Immature natural killer cell (primary cell): ENCODE measurements around the gene DIP2B. TPM values are rescaled to one million over a fixed set of nuclear protein-coding genes. Genes with fewer than 3 reads are reported as not detected.

Experiments
- DNase-seq, 3 donors: peaks; one replicate each; pipeline ENCODE4 v3.0.0; 2022; ENCODE audit warnings: mixed read lengths in 1 of 3
- H3K27ac Mint-ChIP-seq, 6 donors: one replicate each; pipeline ENCODE4 v1.8.0; 2020; ENCODE audit warnings: mixed read lengths in 6 of 6, mild to moderate bottlenecking in 5 of 6, inconsistent platforms in 4 of 6, moderate library complexity in 3 of 6
- H3K27me3 Mint-ChIP-seq, 3 donors: one replicate each; pipeline ENCODE4 v1.8.0; 2020 to 2021; ENCODE audit warnings: low read depth in 3 of 3, mild to moderate bottlenecking in 3 of 3, mixed read lengths in 3 of 3, moderate library complexity in 3 of 3, inconsistent platforms in 1 of 3
- H3K36me3 Mint-ChIP-seq, 3 donors: one replicate each; pipeline ENCODE4 v1.8.0; 2020; ENCODE audit warnings: mixed read lengths in 3 of 3, inconsistent platforms in 2 of 3, mild to moderate bottlenecking in 2 of 3
- H3K4me1 Mint-ChIP-seq, 2 donors: one replicate each; pipeline ENCODE4 v1.8.0; 2020; ENCODE audit warnings: inconsistent platforms in 2 of 2, mild to moderate bottlenecking in 2 of 2, mixed read lengths in 2 of 2, moderate library complexity in 1 of 2
- H3K4me3 Mint-ChIP-seq, 5 donors: one replicate each; pipeline ENCODE4 v1.8.0; 2020; ENCODE audit warnings: mild to moderate bottlenecking in 5 of 5, mixed read lengths in 5 of 5, inconsistent platforms in 3 of 5, moderate library complexity in 3 of 5
- H3K9me3 Mint-ChIP-seq, 6 donors: one replicate each; pipeline ENCODE4 v1.8.0; 2020; ENCODE audit warnings: mild to moderate bottlenecking in 6 of 6, mixed read lengths in 6 of 6, inconsistent platforms in 4 of 6, moderate library complexity in 3 of 6
- polyA plus RNA-seq, 3 donors: library from polyadenylated mRNA; unstranded; fragments of 300-500 nt; fragmentation: Illumina TruSeq; gene quantifications; one replicate each; pipeline ENCODE4 v1.2.3, GENCODE V29; 2021

The DIP2B gene
- polyA plus RNA-seq, 3 donors from 2014 or later = 2.0 to 7.2 (median 3.4) TPM

DNA sequence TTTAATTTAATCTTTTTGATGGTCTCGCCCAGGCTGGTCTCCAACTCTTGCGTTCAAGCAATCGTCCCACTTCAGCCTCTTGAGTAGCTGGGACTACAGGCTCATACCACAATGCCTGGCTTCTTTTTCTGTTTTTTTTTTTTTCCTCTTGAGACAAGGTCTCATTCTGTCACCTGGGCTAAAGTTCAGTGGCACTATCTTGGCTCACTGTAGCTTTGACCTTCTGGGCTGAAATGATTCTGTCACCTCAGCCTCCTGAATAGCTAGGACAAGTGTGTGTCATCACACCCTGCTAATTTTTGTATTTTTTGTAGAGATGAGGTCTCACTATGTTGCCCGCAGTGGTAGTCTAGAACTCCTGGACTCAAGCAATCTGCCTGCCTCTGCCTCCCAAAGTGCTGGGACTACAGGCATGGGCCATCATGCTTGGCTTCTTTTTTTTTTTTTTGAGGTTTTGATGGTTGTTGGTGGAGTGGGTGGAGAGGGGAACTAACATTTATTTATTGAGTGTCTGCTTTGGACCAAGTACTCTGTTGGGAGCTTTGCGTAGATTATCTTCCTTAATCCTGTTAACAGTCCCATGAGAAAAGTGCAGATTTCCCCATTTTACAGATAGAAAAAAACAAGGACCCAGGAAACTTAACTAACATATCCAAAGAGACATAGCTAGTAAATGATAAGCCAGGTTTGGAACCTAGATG, 102.0 kb downstream of the DIP2B start:
- Mint-ChIP-seq H3K9me3 (no peaks in the 10 kb centered on the region), H3K36me3 (no peaks in the 10 kb centered on the region), H3K4me3 (no peak overlapping the region), H3K27me3 (no peaks in the 10 kb centered on the region), H3K27ac (no peak overlapping the region), H3K4me1 (peaks cover 5 to 25% of the 10 kb centered on the region in 2 donors)
- DNase-seq = no peak

DNA sequence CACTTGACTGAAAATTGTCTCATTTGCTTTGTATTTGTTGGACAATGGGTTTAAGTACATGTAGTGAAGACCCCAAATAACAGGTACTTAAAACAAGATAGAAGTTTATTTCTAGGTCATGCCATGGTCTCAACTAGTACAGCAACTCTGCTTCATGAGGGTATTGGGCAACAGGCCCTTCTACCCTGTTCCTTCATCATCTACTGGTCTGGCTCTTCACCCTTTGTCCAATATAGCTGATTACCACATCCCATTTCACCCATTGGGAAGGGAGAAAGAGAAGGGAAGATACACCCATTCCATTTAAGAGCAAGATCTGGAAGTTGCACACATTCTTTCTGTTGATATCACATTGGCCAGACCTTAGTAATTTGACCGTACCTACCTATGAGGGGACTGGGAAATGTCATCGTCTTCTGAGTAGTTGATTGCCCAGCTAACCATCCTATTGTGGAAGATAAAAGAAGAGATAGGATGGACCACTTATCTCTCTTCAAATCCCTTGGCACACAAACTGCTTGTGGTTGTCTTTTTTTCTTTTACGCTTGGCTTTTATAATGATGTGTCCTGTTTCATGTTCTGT, 104.6 kb downstream of the DIP2B start:
- no peak for DNase-seq
- H3K27me3 Mint-ChIP-seq = no peaks in the 10 kb centered on the region
- no peak overlapping the region for H3K4me3 Mint-ChIP-seq
- H3K9me3 Mint-ChIP-seq = no peaks in the 10 kb centered on the region
- H3K4me1 Mint-ChIP-seq = peaks cover 5 to 23% of the 10 kb centered on the region in 2 donors
- peak overlapping the region in 1 of 6 donors; percentile 15 for H3K27ac Mint-ChIP-seq
- no peaks in the 10 kb centered on the region for H3K36me3 Mint-ChIP-seq

DNA sequence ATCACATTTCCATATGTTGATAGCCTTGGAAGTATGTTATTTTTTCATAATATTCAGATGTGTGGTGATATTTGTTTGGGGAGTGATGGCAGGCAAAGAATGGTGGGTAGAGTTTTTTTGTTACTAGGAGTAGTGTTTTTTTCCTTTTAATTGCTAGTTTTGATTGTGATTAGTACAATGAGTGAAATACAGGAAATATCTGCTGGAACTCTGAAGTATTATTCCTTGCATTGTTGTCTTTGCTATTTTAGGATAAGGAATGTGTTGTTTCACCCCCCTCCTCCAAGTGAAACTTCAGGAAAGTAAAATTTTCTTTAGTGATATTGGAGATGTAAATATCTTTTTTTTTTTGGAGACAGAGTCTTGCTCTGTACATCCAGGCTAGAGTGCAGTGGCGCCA, 105.4 kb downstream of the DIP2B start:
- Mint-ChIP-seq H3K27ac (no peak overlapping the region), H3K4me1 (peaks cover 5 to 23% of the 10 kb centered on the region in 2 donors)
- DNase-seq = no peak

DNA sequence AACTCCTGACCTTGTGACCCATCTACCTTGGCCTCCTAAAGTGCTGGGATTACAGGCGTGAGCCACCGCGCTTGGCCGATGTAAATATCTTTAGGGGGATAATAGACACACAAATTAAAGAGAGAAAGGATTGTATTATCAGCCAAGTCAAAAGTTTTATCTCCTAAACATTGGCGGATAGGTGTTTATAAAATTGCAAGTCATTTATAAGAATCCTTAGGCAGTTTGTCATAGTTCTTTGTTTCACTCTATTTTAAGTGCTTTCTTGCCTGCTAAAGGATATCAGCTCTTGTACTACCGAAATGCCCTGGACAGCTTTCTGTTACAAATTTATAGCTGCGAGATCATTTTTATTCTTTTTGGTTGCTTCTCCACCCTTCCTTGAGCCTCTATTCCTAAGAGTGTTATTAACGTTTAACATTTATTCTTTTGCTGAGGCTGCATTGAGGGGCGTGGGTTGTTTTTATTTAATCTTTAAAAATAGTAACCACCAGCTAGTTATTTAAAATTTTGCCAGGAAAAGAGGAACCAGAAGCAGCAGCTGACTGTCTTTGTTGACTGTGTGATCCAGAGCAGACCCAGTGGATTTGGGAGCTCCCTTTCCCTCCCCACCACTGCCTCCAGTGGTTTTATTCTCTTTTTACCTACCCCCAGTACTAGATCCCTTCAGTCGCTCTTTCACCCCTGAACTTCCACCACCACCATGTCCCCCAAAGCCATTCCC, 106.4 kb downstream of the DIP2B start:
- H3K27me3 Mint-ChIP-seq = no peaks in the 10 kb centered on the region
- no peak overlapping the region for H3K27ac Mint-ChIP-seq
- no peak overlapping the region for H3K4me3 Mint-ChIP-seq
- no peak for DNase-seq
- H3K4me1 Mint-ChIP-seq = peaks cover 5 to 26% of the 10 kb centered on the region in 2 donors
- no peaks in the 10 kb centered on the region for H3K9me3 Mint-ChIP-seq
- no peaks in the 10 kb centered on the region for H3K36me3 Mint-ChIP-seq

More for the DNA sequence above, 105.4 kb downstream of the DIP2B start:
- Mint-ChIP-seq H3K27me3 (no peaks in the 10 kb centered on the region), H3K4me3 (no peak overlapping the region), H3K36me3 (no peaks in the 10 kb centered on the region), H3K9me3 (no peaks in the 10 kb centered on the region)

DNA sequence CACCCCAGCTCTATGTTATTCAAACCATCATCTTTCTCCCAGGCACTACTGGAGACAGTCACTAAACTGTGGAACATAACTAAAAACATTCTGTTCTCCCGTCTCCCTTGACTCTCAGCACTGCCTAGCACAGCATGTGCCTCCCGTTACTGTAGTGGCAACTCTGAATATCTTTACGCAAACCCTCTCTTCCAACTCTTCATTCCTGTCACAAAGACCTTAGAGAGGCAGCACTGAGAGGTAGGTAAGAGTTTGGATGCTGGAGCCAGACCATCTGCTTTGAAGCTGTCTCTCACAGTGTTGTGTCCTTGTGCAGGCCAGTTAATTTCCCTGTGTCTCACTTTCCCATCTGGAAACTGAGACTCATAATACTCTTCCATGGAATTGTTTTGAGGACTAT, 108.1 kb downstream of the DIP2B start:
- H3K36me3 Mint-ChIP-seq = no peaks in the 10 kb centered on the region
- H3K9me3 Mint-ChIP-seq = no peaks in the 10 kb centered on the region
- peaks cover 2 to 20% of the 10 kb centered on the region in 2 donors for H3K4me1 Mint-ChIP-seq
- no peak overlapping the region for H3K27ac Mint-ChIP-seq
- no peak for DNase-seq
- no peak overlapping the region for H3K4me3 Mint-ChIP-seq
- no peaks in the 10 kb centered on the region for H3K27me3 Mint-ChIP-seq

DNA sequence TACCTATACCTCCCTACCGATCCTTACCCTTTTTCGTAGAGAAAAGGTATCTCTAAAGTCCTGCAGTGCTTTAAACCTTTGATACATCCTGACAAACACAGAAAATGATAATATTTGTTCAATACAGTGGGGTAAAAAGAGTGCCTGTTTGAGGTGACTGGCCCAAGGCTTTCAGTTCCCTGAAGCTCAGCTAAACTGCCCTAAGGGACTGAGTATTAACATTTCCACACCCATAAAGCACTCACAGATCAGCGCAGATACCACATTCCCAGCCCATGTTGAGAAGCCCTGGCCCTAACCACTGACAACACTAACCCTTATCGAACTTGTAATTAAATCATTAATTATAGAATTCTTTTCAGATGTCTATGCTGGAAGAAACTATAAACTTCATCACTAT, 108.7 kb downstream of the DIP2B start:
- H3K36me3 Mint-ChIP-seq = no peaks in the 10 kb centered on the region
- H3K9me3 Mint-ChIP-seq = no peaks in the 10 kb centered on the region
- H3K27me3 Mint-ChIP-seq = no peaks in the 10 kb centered on the region
- H3K4me3 Mint-ChIP-seq = no peak overlapping the region
- DNase-seq = no peak
- H3K4me1 Mint-ChIP-seq = peaks cover 2 to 25% of the 10 kb centered on the region in 2 donors
- no peak overlapping the region for H3K27ac Mint-ChIP-seq

DNA sequence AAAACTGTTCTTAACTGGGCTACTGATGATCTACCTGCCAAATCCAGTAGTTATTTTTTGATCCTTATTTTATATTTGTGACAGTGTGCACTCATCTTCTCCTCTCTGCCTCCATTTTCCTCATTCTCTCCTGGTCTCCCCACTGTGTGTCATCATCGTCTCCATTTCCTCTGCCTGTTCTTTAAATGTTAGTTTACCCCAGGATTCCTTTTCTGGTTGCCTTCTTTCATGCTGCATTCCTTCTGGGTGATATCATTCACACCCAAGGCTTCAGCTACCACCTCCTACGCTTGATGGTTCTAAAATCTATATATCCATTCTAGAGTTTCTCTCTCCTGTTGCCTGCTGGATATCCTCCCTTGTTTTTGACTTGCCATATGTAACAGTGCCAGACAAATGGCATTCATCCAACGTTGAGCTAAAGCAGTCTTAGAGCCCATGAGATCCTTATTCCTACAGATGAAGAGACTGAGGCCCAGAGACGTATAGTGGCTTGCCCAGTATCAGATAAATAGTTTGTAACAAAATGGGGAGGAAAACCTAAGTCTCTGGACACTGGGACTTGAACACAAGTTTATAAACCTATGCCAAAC, 109.5 kb downstream of the DIP2B start:
- Mint-ChIP-seq H3K4me1 (peaks cover 2 to 26% of the 10 kb centered on the region in 2 donors), H3K27me3 (no peaks in the 10 kb centered on the region), H3K9me3 (no peaks in the 10 kb centered on the region), H3K36me3 (no peaks in the 10 kb centered on the region), H3K27ac (no peak overlapping the region), H3K4me3 (no peak overlapping the region)
- DNase-seq = no peak

DNA sequence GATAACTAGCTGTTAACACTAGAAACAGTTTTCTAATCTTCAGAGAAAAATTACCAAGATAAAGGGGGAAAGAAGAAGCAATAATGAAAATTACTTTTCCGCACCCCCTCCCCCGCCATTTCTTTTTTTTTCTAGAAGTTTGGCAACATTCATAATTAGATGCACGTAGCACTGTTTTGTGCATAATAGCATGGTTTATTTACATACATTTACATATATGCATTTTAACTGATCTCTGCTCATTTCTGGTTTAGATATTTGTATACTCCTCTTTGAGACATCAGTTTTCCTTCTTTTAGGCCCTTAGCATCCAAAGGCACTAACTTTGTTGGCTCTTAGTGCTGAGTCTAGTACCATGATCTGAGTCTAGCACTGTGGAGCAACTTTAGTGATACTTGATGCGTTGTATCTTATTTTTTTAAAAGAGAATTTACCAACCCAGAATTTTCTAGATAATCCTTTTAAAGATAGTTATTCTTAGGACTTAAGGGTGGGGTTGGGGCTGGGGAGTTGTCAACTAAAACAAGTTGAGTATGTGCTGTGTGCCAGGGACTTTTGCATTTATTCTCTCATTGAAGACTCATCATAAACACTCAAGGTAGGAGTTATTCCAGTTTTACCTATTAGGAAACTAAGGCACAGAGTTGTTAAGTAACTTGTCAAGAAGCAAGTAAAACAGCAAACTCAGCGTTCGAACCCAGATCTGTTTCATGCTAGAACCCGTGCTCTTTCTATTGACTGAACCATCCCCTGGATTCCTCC, 110.5 kb downstream of the DIP2B start:
- Mint-ChIP-seq H3K27me3 (no peaks in the 10 kb centered on the region), H3K9me3 (no peaks in the 10 kb centered on the region), H3K27ac (no peak overlapping the region), H3K4me1 (peaks cover 4 to 27% of the 10 kb centered on the region in 2 donors), H3K4me3 (no peak overlapping the region), H3K36me3 (no peaks in the 10 kb centered on the region)
- DNase-seq = no peak

DNA sequence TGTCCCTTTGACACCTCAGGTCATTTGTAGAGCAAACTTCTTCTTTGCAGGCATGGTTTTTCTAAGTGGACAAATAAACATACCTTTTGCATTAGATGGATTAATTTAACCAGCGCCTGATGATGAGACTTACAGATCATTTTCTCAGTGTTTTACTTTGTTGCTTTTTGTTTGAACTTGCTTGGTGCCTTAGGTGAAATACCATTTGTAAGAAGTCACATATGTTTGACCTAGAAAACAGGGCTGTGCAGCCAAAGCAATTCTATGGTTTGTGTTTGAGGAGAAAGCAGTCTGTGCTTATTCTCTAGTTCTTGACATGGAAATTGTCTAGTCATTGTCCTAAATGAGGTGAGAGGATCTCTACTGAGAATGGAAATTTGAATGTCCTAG, 111.1 kb downstream of the DIP2B start:
- no peaks in the 10 kb centered on the region for H3K9me3 Mint-ChIP-seq
- no peak for DNase-seq
- no peak overlapping the region for H3K4me3 Mint-ChIP-seq
- H3K4me1 Mint-ChIP-seq = peaks cover 9 to 33% of the 10 kb centered on the region in 2 donors
- no peaks in the 10 kb centered on the region for H3K27me3 Mint-ChIP-seq
- no peak overlapping the region for H3K27ac Mint-ChIP-seq
- H3K36me3 Mint-ChIP-seq = no peaks in the 10 kb centered on the region

DNA sequence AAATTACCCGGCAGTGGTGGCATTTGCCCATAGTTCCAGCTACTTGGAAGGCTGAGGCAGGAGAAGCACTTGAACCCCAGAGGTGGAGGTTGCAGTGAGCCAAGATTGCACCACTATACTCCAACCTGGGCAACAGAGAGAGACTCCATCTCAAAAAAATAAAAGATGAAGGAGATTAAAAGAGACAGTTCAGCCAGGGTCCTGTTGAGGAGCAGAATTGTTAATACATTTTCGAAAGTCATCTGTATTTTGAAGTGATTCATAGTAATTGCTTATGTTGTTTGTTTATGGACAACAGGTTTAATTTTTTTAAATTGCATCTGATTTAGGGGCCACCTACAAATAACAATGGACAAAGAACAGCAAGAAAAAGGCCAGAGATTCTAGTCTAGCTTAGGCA, 112.9 kb downstream of the DIP2B start:
- Mint-ChIP-seq H3K27me3 (no peaks in the 10 kb centered on the region), H3K4me1 (peaks cover 21 to 48% of the 10 kb centered on the region in 2 donors), H3K9me3 (no peaks in the 10 kb centered on the region), H3K36me3 (no peaks in the 10 kb centered on the region), H3K27ac (peak overlapping the region in 1 of 6 donors; percentile 53), H3K4me3 (no peak overlapping the region)
- DNase-seq = no peak

DNA sequence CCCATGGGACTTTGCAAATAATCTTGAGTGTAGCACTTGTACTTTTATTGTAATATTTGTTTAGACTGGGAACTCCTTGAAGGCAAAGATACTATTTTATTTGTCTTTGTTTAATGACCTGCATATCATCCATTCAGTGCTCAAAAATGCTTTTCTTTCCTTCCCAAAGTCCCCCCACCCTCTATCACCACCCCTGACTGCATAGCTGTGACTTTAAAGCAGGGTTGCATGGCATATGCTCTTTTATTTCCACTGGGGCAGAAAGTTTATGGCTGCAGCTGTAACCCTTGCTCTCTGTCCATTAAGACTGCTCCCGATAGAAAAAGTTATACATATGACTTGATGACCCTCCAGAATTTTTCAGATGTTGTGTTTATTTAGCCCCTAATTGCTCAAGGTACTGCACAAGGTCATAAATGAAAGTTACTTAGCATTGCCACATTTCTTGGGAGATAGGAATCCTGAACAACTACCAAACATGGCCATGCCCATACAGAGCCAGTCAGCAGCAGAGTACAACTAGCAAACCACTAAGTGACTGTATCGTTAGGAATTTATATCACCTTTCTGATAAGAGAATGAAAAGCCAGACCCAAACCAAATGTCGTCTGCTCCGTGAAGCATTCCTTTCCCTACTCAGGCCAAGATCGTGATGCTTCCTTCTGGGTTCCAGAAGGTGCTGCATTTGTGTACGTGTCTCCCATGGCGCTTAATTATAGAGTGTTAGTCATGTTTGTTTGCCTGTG, 114.3 kb downstream of the DIP2B start:
- Mint-ChIP-seq H3K27ac (no peak overlapping the region), H3K9me3 (no peaks in the 10 kb centered on the region), H3K36me3 (no peaks in the 10 kb centered on the region), H3K27me3 (no peaks in the 10 kb centered on the region), H3K4me1 (peaks cover 21 to 55% of the 10 kb centered on the region in 2 donors), H3K4me3 (no peak overlapping the region)
- no peak for DNase-seq

DNA sequence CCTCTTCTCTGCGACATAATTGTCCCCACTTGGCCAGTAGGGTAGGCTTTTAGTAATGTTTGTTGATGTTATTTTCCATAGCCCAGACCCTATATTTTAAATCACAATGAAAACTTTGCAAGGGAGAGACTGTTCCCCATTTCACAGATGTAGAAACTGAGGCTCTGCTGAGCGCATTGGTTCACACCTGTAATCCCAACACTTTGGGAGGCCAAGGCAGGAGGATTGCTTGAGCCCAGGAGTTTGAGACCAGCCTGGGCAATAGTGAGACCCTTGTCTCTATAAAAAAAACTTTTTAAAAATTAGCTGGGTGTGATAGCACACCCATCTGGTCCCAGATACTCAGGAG, 114.8 kb downstream of the DIP2B start:
- DNase-seq = no peak
- Mint-ChIP-seq H3K9me3 (no peaks in the 10 kb centered on the region), H3K4me1 (peaks cover 23 to 58% of the 10 kb centered on the region in 2 donors), H3K27ac (no peak overlapping the region), H3K27me3 (no peaks in the 10 kb centered on the region), H3K4me3 (no peak overlapping the region), H3K36me3 (no peaks in the 10 kb centered on the region)
